ENCODE data around the gene CHRNA10. TPM values are rescaled to one million over a fixed set of nuclear protein-coding genes. Genes with fewer than 3 reads are reported as not detected.

The CHRNA10 gene
- total RNA-seq, 1 experiment from 2014 or later = 0.36 TPM

- Histone ChIP-seq H3K27me3 (ENCODE audit: low read length) (no peaks in the 10 kb centered on the region), H3K4me3 (ENCODE audit: low read length) (no peak overlapping the region), H2AFZ (ENCODE audit: low read length) (no peak overlapping the region), H3K4me1 (ENCODE audit: insufficient read depth, low read length) (peaks cover 21% of the 10 kb centered on the region), H3K36me3 (ENCODE audit: low read depth, low read length) (peaks cover 60% of the 10 kb centered on the region), H4K20me1 (ENCODE audit: low read length) (0 out of 2 replicates have a peak, but pooled peaks cover 4% of the 10 kb centered on the region), H3K9me3 (ENCODE audit: low read length) (no peaks in the 10 kb centered on the region), H3K27ac (ENCODE audit: low read length) (no peak overlapping the region), H3K9me2 (replicated peaks; ENCODE audit: low read length) (no peaks in the 10 kb centered on the region), H3F3A (ENCODE audit: low read length, unreplicated experiment) (no peaks in the 10 kb centered on the region), H3K9ac (ENCODE audit: low read length) (no peak overlapping the region), H3K79me2 (ENCODE audit: low read length) (no peaks in the 10 kb centered on the region), H3K4me2 (ENCODE audit: low read length) (no peak overlapping the region)
- BruUV-seq (replicated peaks) = no TSS peak
- CTCF ChIA-PET = no interaction called here
- intact Hi-C loops (cut with micrococcal nuclease) = no loop called here
- DNase-seq (no peak), ATAC-seq (no peak; the same call in 1 of the 2 replicates)
- TF ChIP-seq EZH2phosphoT487 (IDR thresholded peaks at IDR 0.05; ENCODE audit: borderline replicate concordance, low read length) = no peak
- POLR2A ChIA-PET (ENCODE audit: unreplicated experiment) = no interaction called here
Observed at GRCh38 chr11:3675971-3676370, 4.8 kb upstream of the CHRNA10 start.

- no peak for TF ChIP-seq EZH2phosphoT487 (IDR thresholded peaks at IDR 0.05; ENCODE audit: borderline replicate concordance, low read length)
- no peak for TF ChIP-seq CTCF (conservative IDR thresholded peaks at IDR 0.05; ENCODE audit: low read depth, low read length)
- TF ChIP-seq EZH2 (IDR thresholded peaks at IDR 0.05; ENCODE audit: low read length, unreplicated experiment) = no peak
- Histone ChIP-seq H3K4me1 (ENCODE audit: insufficient read depth, low read length) (peaks cover 21% of the 10 kb centered on the region), H3K27me3 (ENCODE audit: low read length) (no peaks in the 10 kb centered on the region), H3K9me3 (ENCODE audit: low read length) (no peaks in the 10 kb centered on the region), H3K4me3 (ENCODE audit: low read length) (no peak overlapping the region), H3K9me2 (replicated peaks; ENCODE audit: low read length) (no peaks in the 10 kb centered on the region), H3F3A (ENCODE audit: low read length, unreplicated experiment) (no peaks in the 10 kb centered on the region), H2AFZ (ENCODE audit: low read length) (no peak overlapping the region), H3K9ac (ENCODE audit: low read length) (no peak overlapping the region), H3K4me2 (ENCODE audit: low read length) (peak overlapping the region; percentile 31), H3K27ac (ENCODE audit: low read length) (peak overlapping the region; percentile 37), H3K79me2 (ENCODE audit: low read length) (no peaks in the 10 kb centered on the region), H3K36me3 (ENCODE audit: low read depth, low read length) (peaks cover 47% of the 10 kb centered on the region), H4K20me1 (ENCODE audit: low read length) (0 out of 2 replicates have a peak, but pooled peaks cover 4% of the 10 kb centered on the region)
- intact Hi-C loops (cut with micrococcal nuclease) = no loop called here
- POLR2A ChIA-PET (ENCODE audit: unreplicated experiment) = no interaction called here
- CTCF ChIA-PET = no interaction called here
- peak; percentile 94 for ATAC-seq
- no TSS peak for BruUV-seq (replicated peaks)
- peak; percentile 89 for DNase-seq
Observed at GRCh38 chr11:3674189-3674588, 3.0 kb upstream of the CHRNA10 start.

- ATAC-seq (no peak), DNase-seq (no peak)
- H4K20me1 ChIP-seq (ENCODE audit: low read length) = 0 out of 2 replicates have a peak, but pooled peaks cover 4% of the 10 kb centered on the region
- no peak overlapping the region for H3K4me2 ChIP-seq (ENCODE audit: low read length)
- TF ChIP-seq EZH2phosphoT487 (IDR thresholded peaks at IDR 0.05; ENCODE audit: borderline replicate concordance, low read length) (no peak), EZH2 (IDR thresholded peaks at IDR 0.05; ENCODE audit: low read length, unreplicated experiment) (no peak), CTCF (conservative IDR thresholded peaks at IDR 0.05; ENCODE audit: low read depth, low read length) (no peak)
- POLR2A ChIA-PET (ENCODE audit: unreplicated experiment) = no interaction called here
- no peak overlapping the region for H3K27ac ChIP-seq (ENCODE audit: low read length)
- no peaks in the 10 kb centered on the region for H3K9me2 ChIP-seq (replicated peaks; ENCODE audit: low read length)
- no peaks in the 10 kb centered on the region for H3K9me3 ChIP-seq (ENCODE audit: low read length)
- H3K27me3 ChIP-seq (ENCODE audit: low read length) = no peaks in the 10 kb centered on the region
- peaks cover 11% of the 10 kb centered on the region; the same call in 1 of the 2 replicates for H3K36me3 ChIP-seq (ENCODE audit: low read depth, low read length)
- no peak overlapping the region for H2AFZ ChIP-seq (ENCODE audit: low read length)
- no peaks in the 10 kb centered on the region for H3K79me2 ChIP-seq (ENCODE audit: low read length)
- H3F3A ChIP-seq (ENCODE audit: low read length, unreplicated experiment) = no peaks in the 10 kb centered on the region
- no peak overlapping the region for H3K9ac ChIP-seq (ENCODE audit: low read length)
- intact Hi-C loops (cut with micrococcal nuclease) = no loop called here
- BruUV-seq (replicated peaks) = no TSS peak
- CTCF ChIA-PET = no interaction called here
- no peak overlapping the region for H3K4me3 ChIP-seq (ENCODE audit: low read length)
- peaks cover 10% of the 10 kb centered on the region for H3K4me1 ChIP-seq (ENCODE audit: insufficient read depth, low read length)
Observed at GRCh38 chr11:3669742-3670183, 1.4 kb downstream of the CHRNA10 start.

Measured in PC-3 (cell line).